ENCODE results near the gene TGFBR2. TPM values are rescaled to one million over a fixed set of nuclear protein-coding genes. Genes with fewer than 3 reads are reported as not detected.

The TGFBR2 gene
- polyA plus RNA-seq, 1 donor (not counting 4 experiments of a cell fraction or from before 2014, with no cell fraction given) = 303 TPM

DNA sequence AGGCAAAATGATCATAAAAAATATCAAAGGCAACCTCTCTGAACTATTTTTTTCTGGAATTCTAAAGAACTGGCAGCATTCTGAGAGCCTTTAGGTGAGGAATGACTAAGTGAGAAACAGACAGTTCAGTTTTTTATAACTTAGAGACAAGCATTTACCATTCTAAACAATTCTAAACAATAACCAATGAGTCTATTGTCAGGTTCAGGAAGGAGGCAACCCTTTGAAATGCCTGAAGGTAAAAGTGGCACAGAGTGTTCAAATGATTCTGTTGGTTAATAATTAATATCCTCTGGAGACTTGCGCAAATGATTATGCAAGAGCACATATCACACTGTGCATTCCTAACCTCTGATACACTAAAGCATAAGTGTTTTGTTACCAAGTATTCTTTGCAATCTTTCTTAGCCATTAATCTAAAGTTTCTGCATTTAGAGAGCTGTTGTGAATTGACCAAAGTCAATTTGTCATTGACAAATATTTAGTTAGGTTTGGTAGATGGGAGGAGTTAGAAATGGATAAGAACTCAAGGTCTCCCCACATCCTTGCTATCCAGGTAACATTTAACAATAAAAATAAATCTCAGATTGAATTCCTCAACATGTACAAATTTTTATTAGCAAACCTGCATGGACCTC, 9.2 kb upstream of the TGFBR2 start:
- DNase-seq (ENCODE audit: low read depth, low spot score) = peak; percentile 90
- no peaks in the 10 kb centered on the region for H4K20me1 ChIP-seq (ENCODE audit: control insufficient read depth, extremely low read depth, insufficient read depth, low read length)
- H3K27ac ChIP-seq (ENCODE audit: control insufficient read depth, insufficient read depth, low read length) = peak overlapping the region; percentile 85

DNA sequence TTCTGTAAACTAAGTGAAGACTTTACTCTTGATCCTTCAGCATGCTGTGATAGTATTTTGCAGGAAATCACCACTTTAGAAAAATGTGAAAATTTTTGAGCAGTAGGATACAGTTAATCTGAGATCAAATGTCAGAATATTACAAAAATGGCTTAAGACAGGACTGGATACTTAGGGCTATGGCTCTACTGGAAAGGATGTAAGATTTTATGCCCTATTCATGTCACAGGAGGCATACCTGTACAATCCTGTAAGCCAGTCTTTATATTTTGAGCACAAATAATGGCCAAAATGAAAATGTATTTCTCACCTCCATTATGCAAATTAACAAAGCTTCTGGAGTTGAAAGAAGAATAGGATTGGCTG, 8.6 kb upstream of the TGFBR2 start:
- H3K9me3 ChIP-seq (ENCODE audit: control insufficient read depth, low read depth, low read length) = no peaks in the 10 kb centered on the region
- FAIRE-seq (peak; percentile 13), DNase-seq (ENCODE audit: low read depth, low spot score) (no peak)
- no peaks in the 10 kb centered on the region for H3K27me3 ChIP-seq (ENCODE audit: control insufficient read depth, extremely low read depth, insufficient read depth, low read length)
- no peak for TF ChIP-seq EZH2 (IDR thresholded peaks at IDR 0.05; ENCODE audit: low read length)
- TF ChIP-seq, protein P1, sequence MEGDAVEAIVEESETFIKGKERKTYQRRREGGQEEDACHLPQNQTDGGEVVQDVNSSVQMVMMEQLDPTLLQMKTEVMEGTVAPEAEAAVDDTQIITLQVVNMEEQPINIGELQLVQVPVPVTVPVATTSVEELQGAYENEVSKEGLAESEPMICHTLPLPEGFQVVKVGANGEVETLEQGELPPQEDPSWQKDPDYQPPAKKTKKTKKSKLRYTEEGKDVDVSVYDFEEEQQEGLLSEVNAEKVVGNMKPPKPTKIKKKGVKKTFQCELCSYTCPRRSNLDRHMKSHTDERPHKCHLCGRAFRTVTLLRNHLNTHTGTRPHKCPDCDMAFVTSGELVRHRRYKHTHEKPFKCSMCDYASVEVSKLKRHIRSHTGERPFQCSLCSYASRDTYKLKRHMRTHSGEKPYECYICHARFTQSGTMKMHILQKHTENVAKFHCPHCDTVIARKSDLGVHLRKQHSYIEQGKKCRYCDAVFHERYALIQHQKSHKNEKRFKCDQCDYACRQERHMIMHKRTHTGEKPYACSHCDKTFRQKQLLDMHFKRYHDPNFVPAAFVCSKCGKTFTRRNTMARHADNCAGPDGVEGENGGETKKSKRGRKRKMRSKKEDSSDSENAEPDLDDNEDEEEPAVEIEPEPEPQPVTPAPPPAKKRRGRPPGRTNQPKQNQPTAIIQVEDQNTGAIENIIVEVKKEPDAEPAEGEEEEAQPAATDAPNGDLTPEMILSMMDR (optimal IDR thresholded peaks at IDR 0.05 in 1 of 3, IDR thresholded peaks at IDR 0.05 in 1 of 3, conservative IDR thresholded peaks at IDR 0.05 in 1 of 3; ENCODE audit: extremely low read depth in 1 of 3, insufficient read depth in 2 of 3, low read length in 3 of 3) = no peak
- H3K9me1 ChIP-seq (ENCODE audit: control insufficient read depth, extremely low read depth, insufficient read depth, low read length) = no peaks in the 10 kb centered on the region
- H3K27ac ChIP-seq (ENCODE audit: control insufficient read depth, insufficient read depth, low read length) = peak overlapping the region; percentile 75
- H3K9ac ChIP-seq (ENCODE audit: control insufficient read depth, extremely low read depth, insufficient read depth, low read length) = peak overlapping the region; percentile 45
- H3K79me2 ChIP-seq (ENCODE audit: control insufficient read depth, insufficient read depth, low read length) = no peaks in the 10 kb centered on the region
- peaks cover 31% of the 10 kb centered on the region for H3K4me1 ChIP-seq (ENCODE audit: control insufficient read depth, extremely low read depth, insufficient read depth, low read length)
- peak overlapping the region in 2 of 3 experiments; percentile 2 to 44 for H3K4me3 ChIP-seq (ENCODE audit: control insufficient read depth in 2 of 3, extremely low read depth in 1 of 3, insufficient read depth in 2 of 3, low read depth in 1 of 3, low read length in 3 of 3)
- dilution Hi-C loops (cut with MboI; ENCODE audit: extremely low pct_ligation_motif_present, low sequenced_read_pairs) = no loop called here
- no peaks in the 10 kb centered on the region for H4K20me1 ChIP-seq (ENCODE audit: control insufficient read depth, extremely low read depth, insufficient read depth, low read length)
- H3K36me3 ChIP-seq (ENCODE audit: control insufficient read depth in 2 of 2, extremely low read depth in 1 of 2, insufficient read depth in 2 of 2, low read length in 2 of 2) = no peaks in the 10 kb centered on the region
- H2AFZ ChIP-seq (ENCODE audit: control insufficient read depth, low read length) = no peak overlapping the region
- H3K4me2 ChIP-seq (ENCODE audit: control insufficient read depth, extremely low read depth, insufficient read depth, low read depth, low read length) = peak overlapping the region; percentile 56

More for the DNA sequence above, 9.2 kb upstream of the TGFBR2 start:
- H3K27me3 ChIP-seq (ENCODE audit: control insufficient read depth, extremely low read depth, insufficient read depth, low read length) = no peaks in the 10 kb centered on the region
- H2AFZ ChIP-seq (ENCODE audit: control insufficient read depth, low read length) = no peak overlapping the region
- H3K9me3 ChIP-seq (ENCODE audit: control insufficient read depth, low read depth, low read length) = no peaks in the 10 kb centered on the region
- no peaks in the 10 kb centered on the region for H3K79me2 ChIP-seq (ENCODE audit: control insufficient read depth, insufficient read depth, low read length)
- peak overlapping the region; percentile 56 for H3K4me2 ChIP-seq (ENCODE audit: control insufficient read depth, extremely low read depth, insufficient read depth, low read depth, low read length)
- H3K9me1 ChIP-seq (ENCODE audit: control insufficient read depth, extremely low read depth, insufficient read depth, low read length) = no peaks in the 10 kb centered on the region
- dilution Hi-C loops (cut with MboI; ENCODE audit: extremely low pct_ligation_motif_present, low sequenced_read_pairs) = no loop called here
- FAIRE-seq = peak; percentile 90
- H3K4me3 ChIP-seq (ENCODE audit: control insufficient read depth in 2 of 3, extremely low read depth in 1 of 3, insufficient read depth in 2 of 3, low read depth in 1 of 3, low read length in 3 of 3) = no peak overlapping the region
- no peaks in the 10 kb centered on the region for H3K36me3 ChIP-seq (ENCODE audit: control insufficient read depth in 2 of 2, extremely low read depth in 1 of 2, insufficient read depth in 2 of 2, low read length in 2 of 2)
- peaks cover 31% of the 10 kb centered on the region for H3K4me1 ChIP-seq (ENCODE audit: control insufficient read depth, extremely low read depth, insufficient read depth, low read length)
- H3K9ac ChIP-seq (ENCODE audit: control insufficient read depth, extremely low read depth, insufficient read depth, low read length) = peak overlapping the region; percentile 45
- TF ChIP-seq, protein P1 (optimal IDR thresholded peaks at IDR 0.05 in 1 of 3, IDR thresholded peaks at IDR 0.05 in 1 of 3, conservative IDR thresholded peaks at IDR 0.05 in 1 of 3; ENCODE audit: extremely low read depth in 1 of 3, insufficient read depth in 2 of 3, low read length in 3 of 3) = no peak
- TF ChIP-seq EZH2 (IDR thresholded peaks at IDR 0.05; ENCODE audit: low read length) = no peak

Measured in keratinocyte (primary cell).